Measurements from ENCODE around the gene NRXN3. TPM values are rescaled to one million over a fixed set of nuclear protein-coding genes. Genes with fewer than 3 reads are reported as not detected.

NRXN3 gene
- total and polyA plus RNA-seq, 2 donors (not counting 1 experiment from before 2014, with no cell fraction given) = not detected

DNA sequence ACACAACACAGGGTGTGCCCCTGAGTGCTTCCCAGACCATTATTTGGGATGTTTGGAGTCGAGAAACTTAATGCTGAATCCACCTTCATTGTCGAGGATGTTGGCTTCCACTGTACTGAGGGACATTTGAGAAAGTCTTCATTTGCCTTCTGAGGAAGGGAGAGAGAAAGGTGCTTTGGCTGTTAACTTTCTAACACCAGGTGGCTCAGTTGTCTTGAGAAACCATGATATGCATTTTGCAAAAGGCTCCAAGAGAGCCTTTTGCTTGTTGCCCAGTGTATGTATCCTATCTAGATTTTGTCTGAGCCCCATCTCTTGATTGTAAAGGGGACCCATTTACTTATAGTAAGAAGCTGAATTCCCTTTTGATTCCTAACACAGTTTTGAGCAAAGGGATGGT, 28.6 kb upstream of the NRXN3 start:
- Mint-ChIP-seq H3K4me3 (no peak overlapping the region), H3K4me1 (no peaks in the 10 kb centered on the region), H3K9me3 (ENCODE audit: insufficient read depth) (no peaks in the 10 kb centered on the region), H3K27ac (no peak overlapping the region), H3K27me3 (peaks cover 8% of the 10 kb centered on the region)
- DNase-seq (no peak), ATAC-seq (ENCODE audit: low read depth) (no peak)
- TF ChIP-seq EZH2 (IDR thresholded peaks at IDR 0.05; ENCODE audit: borderline replicate concordance, insufficient read depth, low read depth, low read length, poor library complexity, severe bottlenecking) = no peak
- Histone ChIP-seq H3K36me3 (replicated peaks in 1 of 2; ENCODE audit: control extremely low read depth in 1 of 2, control insufficient read depth in 1 of 2, extremely low read depth in 1 of 2, insufficient read depth in 2 of 2, low read length in 1 of 2) (no peaks in the 10 kb centered on the region), H3K4me2 (replicated peaks; ENCODE audit: low read depth, low read length, poor library complexity, severe bottlenecking) (no peak overlapping the region), H3K79me2 (ENCODE audit: control insufficient read depth, insufficient read depth, low read length) (no peaks in the 10 kb centered on the region), H4K20me1 (ENCODE audit: control insufficient read depth, insufficient read depth, low read length, poor library complexity, severe bottlenecking) (no peaks in the 10 kb centered on the region), H3K4me1 (ENCODE audit: control insufficient read depth in 2 of 2, insufficient read depth in 2 of 2, low read length in 2 of 2) (no peaks in the 10 kb centered on the region), H2AFZ (ENCODE audit: insufficient read depth, low read depth, low read length, poor library complexity, severe bottlenecking) (no peak overlapping the region), H3K9me3 (ENCODE audit: control extremely low read depth in 1 of 3, control insufficient read depth in 2 of 3, insufficient read depth in 1 of 3, low read length in 2 of 3) (no peaks in the 10 kb centered on the region), H3K27ac (ENCODE audit: low read length in 2 of 2) (no peak overlapping the region), H3K27me3 (replicated peaks in 1 of 4; ENCODE audit: control extremely low read depth in 1 of 4, control insufficient read depth in 3 of 4, insufficient read depth in 4 of 4, low read length in 3 of 4) (no peaks in the 10 kb centered on the region), H3K4me3 (ENCODE audit: control extremely low read depth in 1 of 5, extremely low read depth in 1 of 5, insufficient read depth in 1 of 5, low read depth in 2 of 5, low read length in 4 of 5) (no peak overlapping the region), H3K9ac (ENCODE audit: low read length) (no peak overlapping the region)
- intact Hi-C loops (cut with micrococcal nuclease) = no loop called here
- WGBS (ENCODE audit: insufficient coverage) = 87% methylated on average over 2 of the region's 2 CpGs
- POLR2A ChIA-PET = no interaction called here
- CTCF ChIA-PET = no interaction called here

DNA sequence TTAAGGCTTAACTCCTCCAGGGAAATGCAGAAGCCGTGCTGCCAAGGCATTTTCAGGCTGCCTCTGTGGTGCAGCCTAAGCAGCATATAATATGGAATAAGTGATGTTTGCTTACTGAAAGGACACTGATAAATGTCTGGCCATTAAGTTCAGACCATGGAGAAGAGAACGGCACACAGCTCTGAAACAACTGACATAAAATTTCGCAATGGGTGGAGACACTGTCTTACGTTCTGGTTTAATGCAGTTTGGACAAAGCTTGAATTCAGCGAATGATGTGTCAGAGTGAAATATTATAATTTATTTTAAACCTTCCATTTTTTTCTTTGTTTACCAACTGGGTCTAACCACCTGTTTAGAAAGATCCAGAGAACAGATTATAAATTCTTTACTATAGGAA, 27.2 kb upstream of the NRXN3 start:
- DNase-seq (no peak), ATAC-seq (ENCODE audit: low read depth) (no peak)
- Mint-ChIP-seq H3K27ac (no peak overlapping the region), H3K4me1 (no peaks in the 10 kb centered on the region), H3K4me3 (no peak overlapping the region), H3K27me3 (peaks cover 8% of the 10 kb centered on the region), H3K9me3 (ENCODE audit: insufficient read depth) (no peaks in the 10 kb centered on the region)
- H3K4me1 ChIP-seq (ENCODE audit: control insufficient read depth in 2 of 2, insufficient read depth in 2 of 2, low read length in 2 of 2) = no peaks in the 10 kb centered on the region
- H3K27me3 ChIP-seq (replicated peaks in 1 of 4; ENCODE audit: control extremely low read depth in 1 of 4, control insufficient read depth in 3 of 4, insufficient read depth in 4 of 4, low read length in 3 of 4) = no peaks in the 10 kb centered on the region
- H4K20me1 ChIP-seq (ENCODE audit: control insufficient read depth, insufficient read depth, low read length, poor library complexity, severe bottlenecking) = no peaks in the 10 kb centered on the region
- no peaks in the 10 kb centered on the region for H3K9me3 ChIP-seq (ENCODE audit: control extremely low read depth in 1 of 3, control insufficient read depth in 2 of 3, insufficient read depth in 1 of 3, low read length in 2 of 3)
- H3K4me3 ChIP-seq (ENCODE audit: control extremely low read depth in 1 of 5, extremely low read depth in 1 of 5, insufficient read depth in 1 of 5, low read depth in 2 of 5, low read length in 4 of 5) = no peak overlapping the region
- no peak overlapping the region for H3K27ac ChIP-seq (ENCODE audit: low read length in 2 of 2)
- ChIA-PET POLR2A (no interaction called here), CTCF (no interaction called here)
- no peaks in the 10 kb centered on the region for H3K36me3 ChIP-seq (replicated peaks in 1 of 2; ENCODE audit: control extremely low read depth in 1 of 2, control insufficient read depth in 1 of 2, extremely low read depth in 1 of 2, insufficient read depth in 2 of 2, low read length in 1 of 2)
- no peak overlapping the region for H3K4me2 ChIP-seq (replicated peaks; ENCODE audit: low read depth, low read length, poor library complexity, severe bottlenecking)
- 93% methylated on average over 3 of the region's 5 CpGs for WGBS (ENCODE audit: insufficient coverage)
- no peaks in the 10 kb centered on the region for H3K79me2 ChIP-seq (ENCODE audit: control insufficient read depth, insufficient read depth, low read length)
- no peak overlapping the region for H2AFZ ChIP-seq (ENCODE audit: insufficient read depth, low read depth, low read length, poor library complexity, severe bottlenecking)
- TF ChIP-seq EZH2 (IDR thresholded peaks at IDR 0.05; ENCODE audit: borderline replicate concordance, insufficient read depth, low read depth, low read length, poor library complexity, severe bottlenecking) = no peak
- TF ChIP-seq, protein P1, sequence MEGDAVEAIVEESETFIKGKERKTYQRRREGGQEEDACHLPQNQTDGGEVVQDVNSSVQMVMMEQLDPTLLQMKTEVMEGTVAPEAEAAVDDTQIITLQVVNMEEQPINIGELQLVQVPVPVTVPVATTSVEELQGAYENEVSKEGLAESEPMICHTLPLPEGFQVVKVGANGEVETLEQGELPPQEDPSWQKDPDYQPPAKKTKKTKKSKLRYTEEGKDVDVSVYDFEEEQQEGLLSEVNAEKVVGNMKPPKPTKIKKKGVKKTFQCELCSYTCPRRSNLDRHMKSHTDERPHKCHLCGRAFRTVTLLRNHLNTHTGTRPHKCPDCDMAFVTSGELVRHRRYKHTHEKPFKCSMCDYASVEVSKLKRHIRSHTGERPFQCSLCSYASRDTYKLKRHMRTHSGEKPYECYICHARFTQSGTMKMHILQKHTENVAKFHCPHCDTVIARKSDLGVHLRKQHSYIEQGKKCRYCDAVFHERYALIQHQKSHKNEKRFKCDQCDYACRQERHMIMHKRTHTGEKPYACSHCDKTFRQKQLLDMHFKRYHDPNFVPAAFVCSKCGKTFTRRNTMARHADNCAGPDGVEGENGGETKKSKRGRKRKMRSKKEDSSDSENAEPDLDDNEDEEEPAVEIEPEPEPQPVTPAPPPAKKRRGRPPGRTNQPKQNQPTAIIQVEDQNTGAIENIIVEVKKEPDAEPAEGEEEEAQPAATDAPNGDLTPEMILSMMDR (IDR thresholded peaks at IDR 0.05) = no peak
- H3K9ac ChIP-seq (ENCODE audit: low read length) = no peak overlapping the region
- intact Hi-C loops (cut with micrococcal nuclease) = no loop called here
